ENCODE data around the gene PRKAR2B. TPM values are rescaled to one million over a fixed set of nuclear protein-coding genes. Genes with fewer than 3 reads are reported as not detected.
"Not testable (repeated sequence)": the region's sequence is repeated elsewhere in the genome, so short reads cannot be mapped to it uniquely, and the experiment has no call there.

Gene PRKAR2B
- total RNA-seq, 1 donor from 2014 or later: 11.5 TPM

DNA sequence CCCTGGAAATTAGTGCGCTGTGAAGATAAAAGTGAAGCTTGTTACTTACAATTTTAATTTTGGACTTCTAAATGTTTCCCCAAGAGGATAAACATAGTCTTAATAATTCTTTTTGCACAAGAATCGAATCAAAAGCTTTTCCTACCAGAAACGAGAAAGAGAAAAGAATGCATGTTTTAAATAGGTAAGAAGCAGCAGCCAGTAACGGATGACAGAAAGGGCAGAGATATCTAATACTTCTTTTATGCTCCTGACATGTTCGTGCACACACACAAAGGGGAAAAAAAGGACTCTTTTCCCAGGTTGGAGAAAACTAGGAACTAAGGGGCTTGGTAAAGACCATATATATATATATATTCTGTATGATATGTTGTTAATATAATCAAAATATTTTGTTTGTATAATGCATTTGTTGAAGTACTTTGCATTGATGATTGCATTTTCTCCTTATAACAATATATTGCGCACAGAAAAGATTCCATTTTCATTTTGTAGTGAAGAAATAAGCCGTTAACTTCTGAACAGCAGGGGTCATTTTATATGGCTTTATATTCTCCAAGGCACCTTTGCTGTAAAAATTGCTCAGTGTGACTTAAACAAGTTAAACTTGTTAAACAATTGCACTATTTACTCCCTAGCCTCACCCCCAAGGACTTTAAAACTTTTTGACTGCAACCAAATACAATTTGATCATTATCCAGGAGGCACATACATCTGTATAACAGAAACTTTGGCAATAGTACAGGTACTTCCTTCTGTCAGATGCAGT lies 2.2 kb downstream of the PRKAR2B start:
- peaks cover 6 to 18% (median 9%) of the 10 kb centered on the region in 3 donors for H3K4me1 ChIP-seq (ENCODE audit: control insufficient read depth in 3 of 3, insufficient read depth in 3 of 3, low read length in 3 of 3)
- no peaks in the 10 kb centered on the region for H3K27me3 ChIP-seq (ENCODE audit: control insufficient read depth in 3 of 3, insufficient read depth in 3 of 3, low read length in 3 of 3)
- H3K27ac ChIP-seq (ENCODE audit: low read depth, low read length): no peak overlapping the region
- H3K9ac ChIP-seq (ENCODE audit: low read depth in 1 of 3, low read length in 3 of 3): no peak overlapping the region
- no peaks in the 10 kb centered on the region for H3K9me3 ChIP-seq (ENCODE audit: control insufficient read depth in 3 of 3, low read length in 3 of 3)
- no peaks in the 10 kb centered on the region for H3K36me3 ChIP-seq (ENCODE audit: control insufficient read depth in 3 of 3, insufficient read depth in 3 of 3, low read length in 3 of 3)
- no peak overlapping the region for H3K4me3 ChIP-seq (ENCODE audit: low read length in 3 of 3)

DNA sequence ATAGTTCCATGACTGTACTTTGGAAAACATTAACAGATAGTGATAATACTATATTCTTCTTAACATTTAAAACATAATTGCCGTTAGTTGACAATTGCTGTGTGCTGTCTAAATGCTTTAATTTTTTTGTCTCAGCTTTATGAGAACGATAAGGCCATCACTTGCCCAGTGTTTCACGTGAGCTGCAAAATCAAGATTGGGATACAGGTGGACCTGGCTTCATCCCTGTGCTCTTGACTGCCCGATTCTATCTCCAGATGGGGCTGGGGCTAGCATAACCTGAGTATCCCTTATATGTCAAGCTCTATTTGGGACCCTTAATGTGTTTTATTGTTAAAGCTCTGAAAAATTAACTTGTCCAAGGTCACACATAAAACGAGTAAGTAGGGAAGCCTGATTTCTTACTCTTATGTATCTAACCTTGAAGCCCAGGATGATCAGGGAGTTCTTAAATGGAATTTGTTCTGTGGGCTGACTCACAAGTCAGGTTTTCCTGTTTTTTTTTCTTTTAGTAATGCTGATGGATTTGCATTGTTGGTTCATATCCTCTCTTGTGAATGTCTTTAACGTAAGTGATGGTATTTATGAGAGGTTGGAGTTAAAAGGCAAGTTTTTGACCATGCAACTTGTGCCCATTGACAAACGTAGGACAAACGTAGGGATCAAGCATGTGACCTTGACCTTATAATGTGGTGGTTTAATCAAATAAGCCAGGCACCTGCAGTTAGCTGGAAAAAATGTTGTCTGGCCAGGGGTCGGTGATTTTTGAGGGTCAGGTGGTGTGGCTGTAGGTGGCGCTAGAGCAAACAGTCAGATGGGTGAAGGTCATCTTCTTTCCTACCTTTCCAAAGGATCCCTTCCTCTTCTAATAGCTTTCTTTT lies 3.6 kb downstream of the PRKAR2B start:
- H3K4me1 ChIP-seq (ENCODE audit: control insufficient read depth in 3 of 3, insufficient read depth in 3 of 3, low read length in 3 of 3): peaks cover 6 to 18% (median 9%) of the 10 kb centered on the region in 3 donors
- H3K4me3 ChIP-seq (ENCODE audit: low read length in 3 of 3): no peak overlapping the region
- no peaks in the 10 kb centered on the region for H3K9me3 ChIP-seq (ENCODE audit: control insufficient read depth in 3 of 3, low read length in 3 of 3)
- H3K9ac ChIP-seq (ENCODE audit: low read depth in 1 of 3, low read length in 3 of 3): no peak overlapping the region
- no peaks in the 10 kb centered on the region for H3K27me3 ChIP-seq (ENCODE audit: control insufficient read depth in 3 of 3, insufficient read depth in 3 of 3, low read length in 3 of 3)
- no peak overlapping the region for H3K27ac ChIP-seq (ENCODE audit: low read depth, low read length)
- no peaks in the 10 kb centered on the region for H3K36me3 ChIP-seq (ENCODE audit: control insufficient read depth in 3 of 3, insufficient read depth in 3 of 3, low read length in 3 of 3)

DNA sequence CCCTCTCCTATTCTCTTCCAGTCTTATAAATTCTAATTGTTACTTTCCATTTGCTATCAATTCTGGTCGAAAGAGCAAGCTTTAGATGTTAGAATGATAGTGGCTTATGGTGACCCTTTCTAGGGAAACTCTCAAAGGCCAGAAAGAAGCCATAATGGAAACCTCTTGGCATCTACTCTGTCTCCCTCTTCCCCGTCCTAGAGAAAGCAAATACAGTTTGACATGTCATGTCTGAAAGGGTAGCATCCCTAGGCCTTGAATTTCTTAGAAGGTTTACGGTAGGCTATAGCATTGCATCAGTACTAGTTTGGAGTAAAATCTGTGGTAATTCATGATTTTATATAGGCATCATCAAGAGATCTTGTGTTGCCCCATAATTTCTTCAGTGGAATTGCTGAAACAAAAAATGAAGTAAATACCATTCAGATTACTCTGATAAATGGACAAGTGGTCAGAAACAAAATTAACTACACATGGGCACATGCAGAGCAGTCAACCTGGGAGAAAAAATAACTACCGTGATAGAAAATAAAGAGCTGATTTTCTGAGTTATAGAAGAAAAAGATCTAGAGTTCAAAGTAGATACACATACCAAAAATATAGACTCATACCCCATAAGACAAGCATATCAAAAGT lies 4.4 kb downstream of the PRKAR2B start:
- H3K27me3 ChIP-seq (ENCODE audit: control insufficient read depth in 3 of 3, insufficient read depth in 3 of 3, low read length in 3 of 3): no peaks in the 10 kb centered on the region
- H3K36me3 ChIP-seq (ENCODE audit: control insufficient read depth in 3 of 3, insufficient read depth in 3 of 3, low read length in 3 of 3): no peaks in the 10 kb centered on the region
- no peak overlapping the region for H3K4me3 ChIP-seq (ENCODE audit: low read length in 3 of 3)
- peaks cover 6 to 18% (median 9%) of the 10 kb centered on the region in 3 donors for H3K4me1 ChIP-seq (ENCODE audit: control insufficient read depth in 3 of 3, insufficient read depth in 3 of 3, low read length in 3 of 3)
- H3K9ac ChIP-seq (ENCODE audit: low read depth in 1 of 3, low read length in 3 of 3): no peak overlapping the region
- H3K27ac ChIP-seq (ENCODE audit: low read depth, low read length): no peak overlapping the region
- no peaks in the 10 kb centered on the region for H3K9me3 ChIP-seq (ENCODE audit: control insufficient read depth in 3 of 3, low read length in 3 of 3)

GRCh38 chr7:107049480-107049879 lies 5.0 kb downstream of the PRKAR2B start:
- Histone ChIP-seq H3K9ac (ENCODE audit: low read depth in 1 of 3, low read length in 3 of 3) (no peak overlapping the region), H3K27me3 (ENCODE audit: control insufficient read depth in 3 of 3, insufficient read depth in 3 of 3, low read length in 3 of 3) (no peaks in the 10 kb centered on the region), H3K36me3 (ENCODE audit: control insufficient read depth in 3 of 3, insufficient read depth in 3 of 3, low read length in 3 of 3) (no peaks in the 10 kb centered on the region), H3K4me3 (ENCODE audit: low read length in 3 of 3) (no peak overlapping the region), H3K4me1 (ENCODE audit: control insufficient read depth in 3 of 3, insufficient read depth in 3 of 3, low read length in 3 of 3) (peaks cover 6 to 15% (median 9%) of the 10 kb centered on the region in 3 donors), H3K9me3 (ENCODE audit: control insufficient read depth in 3 of 3, low read length in 3 of 3) (no peaks in the 10 kb centered on the region), H3K27ac (ENCODE audit: low read depth, low read length) (no peak overlapping the region)

GRCh38 chr7:107049971-107050532 lies 5.5 kb downstream of the PRKAR2B start:
- H3K27ac ChIP-seq (ENCODE audit: low read depth, low read length): no peak overlapping the region
- no peaks in the 10 kb centered on the region for H3K27me3 ChIP-seq (ENCODE audit: control insufficient read depth in 3 of 3, insufficient read depth in 3 of 3, low read length in 3 of 3)
- peaks cover 6 to 11% (median 9%) of the 10 kb centered on the region in 3 donors for H3K4me1 ChIP-seq (ENCODE audit: control insufficient read depth in 3 of 3, insufficient read depth in 3 of 3, low read length in 3 of 3)
- no peak overlapping the region for H3K9ac ChIP-seq (ENCODE audit: low read depth in 1 of 3, low read length in 3 of 3)
- H3K4me3 ChIP-seq (ENCODE audit: low read length in 3 of 3): no peak overlapping the region
- no peaks in the 10 kb centered on the region for H3K9me3 ChIP-seq (ENCODE audit: control insufficient read depth in 3 of 3, low read length in 3 of 3)
- no peaks in the 10 kb centered on the region for H3K36me3 ChIP-seq (ENCODE audit: control insufficient read depth in 3 of 3, insufficient read depth in 3 of 3, low read length in 3 of 3)

- Histone ChIP-seq H3K4me3 (ENCODE audit: low read length in 3 of 3) (no peak overlapping the region), H3K4me1 (ENCODE audit: control insufficient read depth in 3 of 3, insufficient read depth in 3 of 3, low read length in 3 of 3) (no peaks in the 10 kb centered on the region)
These were observed 6.9 kb downstream of the PRKAR2B start for GRCh38 chr7:107051376-107051775.

DNA sequence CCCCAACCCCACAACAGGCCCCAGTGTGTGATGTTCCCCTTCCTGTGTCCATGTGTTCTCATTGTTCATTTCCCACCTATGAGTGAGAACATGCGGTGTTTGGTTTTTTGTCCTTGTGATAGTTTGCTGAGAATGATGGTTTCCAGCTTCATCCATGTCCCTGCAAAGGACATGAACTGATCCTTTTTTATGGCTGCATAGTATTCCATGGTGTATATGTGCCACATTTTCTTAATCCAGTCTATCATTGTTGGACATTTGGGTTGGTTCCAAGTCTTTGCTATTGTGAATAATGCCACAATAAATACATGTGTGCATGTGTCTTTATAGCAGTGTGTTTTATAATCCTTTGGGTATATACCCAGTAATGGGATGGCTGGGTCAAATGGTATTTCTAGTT lies 10.5 kb downstream of the PRKAR2B start:
- H3K4me1 ChIP-seq (ENCODE audit: control insufficient read depth in 3 of 3, insufficient read depth in 3 of 3, low read length in 3 of 3); H3K27ac ChIP-seq (ENCODE audit: low read depth, low read length); H3K4me3 ChIP-seq (ENCODE audit: low read length in 3 of 3); H3K9me3 ChIP-seq (ENCODE audit: control insufficient read depth in 3 of 3, low read length in 3 of 3); H3K27me3 ChIP-seq (ENCODE audit: control insufficient read depth in 3 of 3, insufficient read depth in 3 of 3, low read length in 3 of 3); H3K36me3 ChIP-seq (ENCODE audit: control insufficient read depth in 3 of 3, insufficient read depth in 3 of 3, low read length in 3 of 3); H3K9ac ChIP-seq (ENCODE audit: low read depth in 1 of 3, low read length in 3 of 3): not testable (repeated sequence)

More at GRCh38 chr7:107051376-107051775, 6.9 kb downstream of the PRKAR2B start:
- Histone ChIP-seq H3K9me3 (ENCODE audit: control insufficient read depth in 3 of 3, low read length in 3 of 3) (no peaks in the 10 kb centered on the region), H3K36me3 (ENCODE audit: control insufficient read depth in 3 of 3, insufficient read depth in 3 of 3, low read length in 3 of 3) (no peaks in the 10 kb centered on the region), H3K9ac (ENCODE audit: low read depth in 1 of 3, low read length in 3 of 3) (no peak overlapping the region), H3K27me3 (ENCODE audit: control insufficient read depth in 3 of 3, insufficient read depth in 3 of 3, low read length in 3 of 3) (no peaks in the 10 kb centered on the region), H3K27ac (ENCODE audit: low read depth, low read length) (no peak overlapping the region)

- H3K9ac ChIP-seq (ENCODE audit: low read depth in 1 of 3, low read length in 3 of 3); H3K4me1 ChIP-seq (ENCODE audit: control insufficient read depth in 3 of 3, insufficient read depth in 3 of 3, low read length in 3 of 3); H3K27ac ChIP-seq (ENCODE audit: low read depth, low read length); H3K9me3 ChIP-seq (ENCODE audit: control insufficient read depth in 3 of 3, low read length in 3 of 3); H3K4me3 ChIP-seq (ENCODE audit: low read length in 3 of 3); H3K27me3 ChIP-seq (ENCODE audit: control insufficient read depth in 3 of 3, insufficient read depth in 3 of 3, low read length in 3 of 3); H3K36me3 ChIP-seq (ENCODE audit: control insufficient read depth in 3 of 3, insufficient read depth in 3 of 3, low read length in 3 of 3): not testable (repeated sequence)
These were observed 11.6 kb downstream of the PRKAR2B start for GRCh38 chr7:107056058-107056457.

DNA sequence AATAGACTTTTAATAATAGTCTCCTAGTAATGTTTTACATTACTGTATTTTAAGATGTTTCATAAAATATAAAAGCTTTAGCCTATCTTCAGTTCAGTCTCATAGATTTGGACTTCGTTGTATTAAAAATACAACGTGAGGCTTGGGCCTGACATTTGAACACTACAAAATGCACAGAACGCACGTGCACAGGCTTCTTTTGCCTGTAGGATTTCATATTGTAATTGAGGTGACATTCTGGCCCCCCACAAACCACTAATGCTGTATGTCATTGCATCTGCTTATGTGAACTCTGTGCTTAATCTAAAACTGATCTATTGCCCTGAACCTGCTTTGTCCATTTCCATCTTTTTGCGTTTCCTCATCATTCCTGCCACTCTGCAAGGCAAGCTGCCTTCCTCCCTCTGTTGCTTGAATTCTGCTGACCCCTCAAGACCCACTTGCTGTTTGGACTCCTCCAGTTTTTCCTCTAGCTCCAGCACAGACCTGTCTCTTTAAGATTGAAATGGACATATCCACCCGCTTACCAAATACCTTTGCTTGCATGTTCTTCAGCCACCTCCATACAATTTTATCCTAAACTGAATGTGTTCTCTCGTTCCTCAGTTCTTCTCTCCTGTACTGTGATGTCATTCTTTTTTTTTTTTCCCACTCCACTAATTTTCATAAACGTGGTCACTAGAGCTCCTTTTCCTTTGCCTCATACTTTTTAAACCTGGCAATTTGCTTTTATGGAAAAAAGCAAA lies 12.4 kb downstream of the PRKAR2B start:
- Histone ChIP-seq H3K9me3 (ENCODE audit: control insufficient read depth in 3 of 3, low read length in 3 of 3) (no peaks in the 10 kb centered on the region), H3K27me3 (ENCODE audit: control insufficient read depth in 3 of 3, insufficient read depth in 3 of 3, low read length in 3 of 3) (no peaks in the 10 kb centered on the region), H3K36me3 (ENCODE audit: control insufficient read depth in 3 of 3, insufficient read depth in 3 of 3, low read length in 3 of 3) (no peaks in the 10 kb centered on the region), H3K4me3 (ENCODE audit: low read length in 3 of 3) (no peak overlapping the region), H3K27ac (ENCODE audit: low read depth, low read length) (no peak overlapping the region), H3K9ac (ENCODE audit: low read depth in 1 of 3, low read length in 3 of 3) (no peak overlapping the region), H3K4me1 (ENCODE audit: control insufficient read depth in 3 of 3, insufficient read depth in 3 of 3, low read length in 3 of 3) (no peaks in the 10 kb centered on the region)
